ENCODE data around the gene SLC30A3.

Gene SLC30A3

DNA sequence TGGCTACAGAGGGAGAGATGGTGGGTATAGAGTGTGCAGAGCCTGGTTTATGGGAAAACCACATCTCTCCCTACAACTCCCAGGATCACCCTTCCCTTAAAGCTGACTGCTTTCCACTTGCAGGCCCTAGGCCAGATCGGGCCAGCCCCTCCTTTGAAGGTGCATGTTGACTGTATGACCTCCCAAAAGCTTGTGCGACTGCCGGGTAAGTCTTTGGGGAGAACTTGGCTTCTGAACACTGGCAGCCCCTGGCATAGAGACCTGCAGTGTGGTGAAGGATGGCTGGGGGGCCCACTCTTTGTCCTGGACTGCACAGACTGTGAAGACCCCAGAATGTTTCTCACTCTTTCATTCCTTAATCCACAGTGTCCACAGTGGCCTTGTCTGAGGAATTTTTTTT lies 26.2 kb downstream of the SLC30A3 start:
- ChIA-PET CTCF (no interaction called here), POLR2A (no interaction called here)
- TF ChIP-seq LEF1 (IDR thresholded peaks at IDR 0.05; ENCODE audit: borderline replicate concordance) (no peak), FOXM1 (IDR thresholded peaks at IDR 0.05; ENCODE audit: borderline replicate concordance) (no peak), ARNT (IDR thresholded peaks at IDR 0.05) (no peak), BHLHE40 (IDR thresholded peaks at IDR 0.05; ENCODE audit: borderline replicate concordance) (no peak), CTBP1 (IDR thresholded peaks at IDR 0.05; ENCODE audit: borderline replicate concordance) (no peak), SP1 (IDR thresholded peaks at IDR 0.05) (no peak), FOXK2 (IDR thresholded peaks at IDR 0.05) (no peak), L3MBTL2 (conservative IDR thresholded peaks at IDR 0.05) (no peak)
- TF ChIP-seq, protein P1, sequence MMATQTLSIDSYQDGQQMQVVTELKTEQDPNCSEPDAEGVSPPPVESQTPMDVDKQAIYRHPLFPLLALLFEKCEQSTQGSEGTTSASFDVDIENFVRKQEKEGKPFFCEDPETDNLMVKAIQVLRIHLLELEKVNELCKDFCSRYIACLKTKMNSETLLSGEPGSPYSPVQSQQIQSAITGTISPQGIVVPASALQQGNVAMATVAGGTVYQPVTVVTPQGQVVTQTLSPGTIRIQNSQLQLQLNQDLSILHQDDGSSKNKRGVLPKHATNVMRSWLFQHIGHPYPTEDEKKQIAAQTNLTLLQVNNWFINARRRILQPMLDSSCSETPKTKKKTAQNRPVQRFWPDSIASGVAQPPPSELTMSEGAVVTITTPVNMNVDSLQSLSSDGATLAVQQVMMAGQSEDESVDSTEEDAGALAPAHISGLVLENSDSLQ (IDR thresholded peaks at IDR 0.05) = no peak
- no peak for DNase-seq (ENCODE audit: extremely low spot score)

DNA sequence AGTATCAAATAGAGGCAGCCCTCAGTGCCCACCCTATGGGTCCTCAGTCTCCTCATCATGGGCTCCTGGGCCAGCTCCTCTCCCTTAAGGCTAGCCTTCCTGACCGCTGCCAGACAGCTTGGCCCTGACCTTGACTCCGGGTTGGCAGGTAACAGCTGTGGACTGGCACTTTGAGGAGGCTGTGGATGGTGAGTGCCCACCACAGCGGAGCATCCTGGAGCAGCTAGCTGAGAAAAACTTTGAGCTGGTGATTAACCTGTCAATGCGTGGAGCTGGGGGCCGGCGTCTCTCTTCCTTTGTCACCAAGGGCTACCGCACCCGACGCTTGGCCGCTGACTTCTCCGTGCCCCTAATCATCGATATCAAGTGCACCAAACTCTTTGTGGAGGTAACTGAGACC lies 26.7 kb downstream of the SLC30A3 start:
- no peak for DNase-seq (ENCODE audit: extremely low spot score)
- CTCF ChIA-PET = no interaction called here
- TF ChIP-seq SUZ12 (IDR thresholded peaks at IDR 0.05) (no peak), TARDBP (IDR thresholded peaks at IDR 0.05) (no peak), FOXM1 (IDR thresholded peaks at IDR 0.05; ENCODE audit: borderline replicate concordance) (no peak), ZNF384 (IDR thresholded peaks at IDR 0.05) (no peak), FOXK2 (IDR thresholded peaks at IDR 0.05) (no peak), CTBP1 (IDR thresholded peaks at IDR 0.05; ENCODE audit: borderline replicate concordance) (no peak), FOXA1 (IDR thresholded peaks at IDR 0.05) (no peak), NFRKB (IDR thresholded peaks at IDR 0.05) (no peak), LEF1 (IDR thresholded peaks at IDR 0.05; ENCODE audit: borderline replicate concordance) (no peak)
- POLR2A ChIA-PET = interaction anchor here (0.8 kb wide), 1 partner anchor 19 kb away, joined by 4 read pairs; the partner anchor contains the start of gene CAD

DNA sequence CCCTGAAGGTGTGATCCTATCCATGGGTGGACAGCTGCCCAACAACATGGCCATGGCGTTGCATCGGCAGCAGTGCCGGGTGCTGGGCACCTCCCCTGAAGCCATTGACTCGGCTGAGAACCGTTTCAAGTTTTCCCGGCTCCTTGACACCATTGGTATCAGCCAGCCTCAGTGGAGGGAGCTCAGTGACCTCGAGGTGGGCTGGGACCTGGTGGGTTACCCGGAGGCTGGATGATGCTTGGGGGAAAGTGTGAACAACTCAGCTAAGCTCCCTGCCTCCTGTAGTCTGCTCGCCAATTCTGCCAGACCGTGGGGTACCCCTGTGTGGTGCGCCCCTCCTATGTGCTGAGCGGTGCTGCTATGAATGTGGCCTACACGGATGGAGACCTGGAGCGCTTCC lies 29.5 kb downstream of the SLC30A3 start:
- DNase-seq (ENCODE audit: extremely low spot score) = no peak

DNA sequence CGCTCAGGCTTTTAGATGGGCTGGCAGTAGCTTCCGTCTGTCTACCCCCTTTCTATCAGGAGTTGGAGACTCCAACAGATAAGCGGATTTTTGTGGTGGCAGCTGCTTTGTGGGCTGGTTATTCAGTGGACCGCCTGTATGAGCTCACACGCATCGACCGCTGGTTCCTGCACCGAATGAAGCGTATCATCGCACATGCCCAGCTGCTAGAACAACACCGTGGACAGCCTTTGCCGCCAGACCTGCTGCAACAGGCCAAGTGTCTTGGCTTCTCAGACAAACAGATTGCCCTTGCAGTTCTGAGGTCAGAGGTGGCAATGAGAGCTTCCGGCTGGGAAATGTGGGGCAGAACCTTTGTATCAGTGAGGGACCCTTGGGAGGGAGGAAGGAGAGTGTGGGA lies 30.9 kb downstream of the SLC30A3 start:
- DNase-seq (ENCODE audit: extremely low spot score) = no peak
- no peak for TF ChIP-seq FOXK2 (IDR thresholded peaks at IDR 0.05)
- no peak for TF ChIP-seq ELF4 (IDR thresholded peaks at IDR 0.05)
- no peak for TF ChIP-seq TARDBP (IDR thresholded peaks at IDR 0.05)
- no peak for TF ChIP-seq SUZ12 (IDR thresholded peaks at IDR 0.05)
- no peak for TF ChIP-seq LEF1 (IDR thresholded peaks at IDR 0.05; ENCODE audit: borderline replicate concordance)
- no peak for TF ChIP-seq HDGF (IDR thresholded peaks at IDR 0.05; ENCODE audit: borderline replicate concordance)
- no peak for TF ChIP-seq SP1 (IDR thresholded peaks at IDR 0.05)
- POLR2A ChIA-PET = interaction anchor here (0.6 to 1.9 kb wide), 4 partner anchors 9 to 283 kb away, joined by 3 to 5 read pairs (median 4); partner anchors contain the start of gene CAD
- CTCF ChIA-PET = interaction anchor here (0.6 to 1.4 kb wide), 2 partner anchors 10 to 57 kb away, joined by 3 read pairs; no protein-coding TSS in a partner anchor

More for the DNA sequence above, 29.5 kb downstream of the SLC30A3 start:
- TF ChIP-seq SP1 (IDR thresholded peaks at IDR 0.05) (no peak), BHLHE40 (IDR thresholded peaks at IDR 0.05; ENCODE audit: borderline replicate concordance) (no peak), TARDBP (IDR thresholded peaks at IDR 0.05) (no peak), FOXM1 (IDR thresholded peaks at IDR 0.05; ENCODE audit: borderline replicate concordance) (no peak), HDGF (IDR thresholded peaks at IDR 0.05; ENCODE audit: borderline replicate concordance) (no peak), CTBP1 (IDR thresholded peaks at IDR 0.05; ENCODE audit: borderline replicate concordance) (no peak), FOXK2 (IDR thresholded peaks at IDR 0.05) (no peak), FOXA1 (IDR thresholded peaks at IDR 0.05) (no peak), L3MBTL2 (conservative IDR thresholded peaks at IDR 0.05) (no peak), LEF1 (IDR thresholded peaks at IDR 0.05; ENCODE audit: borderline replicate concordance) (no peak), NFRKB (IDR thresholded peaks at IDR 0.05) (no peak), ARNT (IDR thresholded peaks at IDR 0.05) (no peak), SUZ12 (IDR thresholded peaks at IDR 0.05) (no peak), ZNF384 (IDR thresholded peaks at IDR 0.05) (no peak), ELF4 (IDR thresholded peaks at IDR 0.05) (no peak)
- TF ChIP-seq, protein P1 (IDR thresholded peaks at IDR 0.05) = no peak
- ChIA-PET POLR2A (interaction anchor here (0.6 to 1.6 kb wide), 2 partner anchors 16 to 21 kb away, joined by 3 to 4 read pairs; partner anchors contain the start of genes ATRAID and SLC5A6), CTCF (interaction anchor here (0.6 kb wide), 1 partner anchor 134 kb away, joined by 5 read pairs; no protein-coding TSS in a partner anchor)

DNA sequence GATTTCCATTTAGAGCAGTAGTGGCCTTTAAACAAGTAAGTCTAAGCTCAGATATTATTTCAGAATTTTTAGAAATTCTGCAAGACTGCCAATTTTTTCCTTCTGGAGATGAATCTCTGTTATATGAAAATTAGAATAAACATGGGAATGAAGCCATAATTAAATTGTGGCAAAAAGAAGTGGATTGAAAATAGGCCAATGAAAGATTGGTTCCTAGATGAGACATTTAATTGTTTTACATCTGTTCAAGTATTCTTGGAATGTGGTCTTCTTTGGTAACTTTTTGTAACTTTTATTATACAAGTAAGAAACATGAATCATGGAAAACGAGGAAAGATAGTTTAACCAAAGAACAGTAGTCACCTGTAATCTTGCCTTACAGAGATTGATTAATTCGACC lies 35.3 kb downstream of the SLC30A3 start:
- ChIA-PET CTCF (no interaction called here), POLR2A (no interaction called here)
- no peak for DNase-seq (ENCODE audit: extremely low spot score)
- TF ChIP-seq LEF1 (IDR thresholded peaks at IDR 0.05; ENCODE audit: borderline replicate concordance) = no peak
- no peak for TF ChIP-seq SP1 (IDR thresholded peaks at IDR 0.05)
- TF ChIP-seq HDGF (IDR thresholded peaks at IDR 0.05; ENCODE audit: borderline replicate concordance) = no peak
- TF ChIP-seq ARNT (IDR thresholded peaks at IDR 0.05) = no peak

DNA sequence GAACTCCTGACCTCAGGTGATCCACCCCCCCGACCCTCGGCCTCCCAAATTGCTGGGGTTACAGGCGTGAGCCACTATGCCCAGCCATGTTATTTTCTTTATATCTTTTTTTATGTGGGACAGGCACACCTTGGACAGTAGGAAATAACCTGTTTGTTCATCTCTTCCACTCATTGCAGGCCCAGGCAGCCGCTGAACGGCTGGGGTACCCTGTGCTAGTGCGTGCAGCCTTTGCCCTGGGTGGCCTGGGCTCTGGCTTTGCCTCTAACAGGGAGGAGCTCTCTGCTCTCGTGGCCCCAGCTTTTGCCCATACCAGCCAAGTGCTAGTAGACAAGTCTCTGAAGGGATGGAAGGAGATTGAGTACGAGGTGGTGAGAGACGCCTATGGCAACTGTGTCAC lies 37.3 kb downstream of the SLC30A3 start:
- no peak for TF ChIP-seq ARNT (IDR thresholded peaks at IDR 0.05)
- TF ChIP-seq L3MBTL2 (conservative IDR thresholded peaks at IDR 0.05) = no peak
- TF ChIP-seq TARDBP (IDR thresholded peaks at IDR 0.05) = no peak
- no peak for TF ChIP-seq FOXK2 (IDR thresholded peaks at IDR 0.05)
- TF ChIP-seq ELF4 (IDR thresholded peaks at IDR 0.05) = no peak
- TF ChIP-seq FOXM1 (IDR thresholded peaks at IDR 0.05; ENCODE audit: borderline replicate concordance) = no peak
- TF ChIP-seq ZNF384 (IDR thresholded peaks at IDR 0.05) = no peak
- TF ChIP-seq HDGF (IDR thresholded peaks at IDR 0.05; ENCODE audit: borderline replicate concordance) = no peak
- TF ChIP-seq FOXA1 (IDR thresholded peaks at IDR 0.05) = no peak
- no peak for TF ChIP-seq SP1 (IDR thresholded peaks at IDR 0.05)
- TF ChIP-seq, protein P1 (IDR thresholded peaks at IDR 0.05) = no peak
- TF ChIP-seq CTBP1 (IDR thresholded peaks at IDR 0.05; ENCODE audit: borderline replicate concordance) = no peak
- POLR2A ChIA-PET = interaction anchor here (0.6 to 1.3 kb wide), 4 partner anchors 16 to 97 kb away, joined by 3 read pairs; no protein-coding TSS in a partner anchor
- CTCF ChIA-PET = no interaction called here
- DNase-seq (ENCODE audit: extremely low spot score) = no peak

Measured in HEK293T (cell line).